Sigmoid colon (tissue), 7 donors: ENCODE data around the gene AKAP12. TPM values are rescaled to one million over a fixed set of nuclear protein-coding genes. Genes with fewer than 3 reads are reported as not detected.

Experiments used
- DNase-seq: peaks from one replicate; pipeline ENCODE4 v3.0.0-alpha.2; 2019
- H3K27ac ChIP-seq, 4 donors: fragments of 200-600 bp; sonication (generic); one replicate each; pipeline ENCODE4 v1.5.1; 2016 to 2019; ENCODE audit warnings: mild to moderate bottlenecking in 1 of 4
- H3K27me3 ChIP-seq, 3 donors: fragments of 200-600 bp; sonication (generic); one replicate each; pipeline ENCODE4 v1.5.1; 2019; ENCODE audit warnings: mild to moderate bottlenecking in 1 of 3
- H3K36me3 ChIP-seq, 4 donors: fragments of 200-600 bp; sonication (generic); one replicate each; pipeline ENCODE4 v1.5.1; 2016 to 2019
- H3K4me1 ChIP-seq, 4 donors: fragments of 200-600 bp; sonication (generic); one replicate each; pipeline ENCODE4 v1.5.1; 2017 to 2019
- H3K4me3 ChIP-seq, 4 donors: fragments of 200-600 bp; sonication (generic); one replicate each; pipeline ENCODE4 v1.5.1; 2017 to 2019; ENCODE audit warnings: mild to moderate bottlenecking in 2 of 4, moderate library complexity in 1 of 4
- H3K9me3 ChIP-seq, 4 donors: fragments of 200-600 bp in 3 of 4; sonication (generic) in 3 of 4; one replicate each; pipeline versions ENCODE4 v1.5.1 to v1.6.1; 2013 to 2019
- EP300 ChIP-seq, 4 donors: sonication (generic); formaldehyde crosslinking; IDR thresholded peaks; one replicate each; pipeline ENCODE4 v1.6.1; 2017; ENCODE audit warnings: antibody characterized with exemption in 4 of 4
- POLR2A ChIP-seq, 2 donors: fragments of 450-650 bp; IDR thresholded peaks; one replicate each; pipeline ENCODE4 v1.6.1; 2016; ENCODE audit warnings: antibody characterized with exemption in 2 of 2, mild to moderate bottlenecking in 2 of 2, moderate library complexity in 2 of 2
- POLR2AphosphoS5 ChIP-seq, 4 donors: sonication (generic); formaldehyde crosslinking; IDR thresholded peaks; one replicate each; pipeline ENCODE4 v1.6.1; 2017; ENCODE audit warnings: antibody characterized with exemption in 4 of 4
- WGBS, 2 donors: extraction: QIAGEN DNeasy Blood & Tissue Kit; methylation state at CpG; one replicate each; pipeline ENCODE4 v1.1.7; 2013; 5-methylcytosine and 5-hydroxymethylcytosine counted together
- intact Hi-C: fragments of 100-400 bp; cut with DNase I; formaldehyde crosslinking; loops from one replicate; pipeline ENCODE4 v1.15.1; 2023
- polyA plus RNA-seq, 3 donors: library from polyadenylated mRNA; stranded (reverse); fragments of 200-250 nt; gene quantifications; one replicate each; pipeline ENCODE4 v1.2.3, GENCODE V29; 2013
- total RNA-seq, 4 donors: library from RNA; depleted of rRNA; stranded (reverse); fragments of >200 nt; gene quantifications; one replicate each; pipeline ENCODE4 v1.1.0, GENCODE V29; 2016
- TF ChIP-seq, protein P1 (sequence below), 4 experiments: fragments of 450-650 bp in 3 of 4; fragments of 200-600 bp in 1 of 4; IDR thresholded peaks; one replicate each; pipeline ENCODE4 v1.5.1; 2016 to 2019; ENCODE audit warnings: antibody characterized with exemption in 4 of 4, mild to moderate bottlenecking in 3 of 4, moderate library complexity in 2 of 4
- donor health status: healthy with polysubstance abuse.
- donor health status: Bipolar disorder and iron deficiency.
- donor health status: healthy.

The AKAP12 gene
- total and polyA plus RNA-seq, 7 donors = 1.2 to 244 (median 133) TPM

DNA sequence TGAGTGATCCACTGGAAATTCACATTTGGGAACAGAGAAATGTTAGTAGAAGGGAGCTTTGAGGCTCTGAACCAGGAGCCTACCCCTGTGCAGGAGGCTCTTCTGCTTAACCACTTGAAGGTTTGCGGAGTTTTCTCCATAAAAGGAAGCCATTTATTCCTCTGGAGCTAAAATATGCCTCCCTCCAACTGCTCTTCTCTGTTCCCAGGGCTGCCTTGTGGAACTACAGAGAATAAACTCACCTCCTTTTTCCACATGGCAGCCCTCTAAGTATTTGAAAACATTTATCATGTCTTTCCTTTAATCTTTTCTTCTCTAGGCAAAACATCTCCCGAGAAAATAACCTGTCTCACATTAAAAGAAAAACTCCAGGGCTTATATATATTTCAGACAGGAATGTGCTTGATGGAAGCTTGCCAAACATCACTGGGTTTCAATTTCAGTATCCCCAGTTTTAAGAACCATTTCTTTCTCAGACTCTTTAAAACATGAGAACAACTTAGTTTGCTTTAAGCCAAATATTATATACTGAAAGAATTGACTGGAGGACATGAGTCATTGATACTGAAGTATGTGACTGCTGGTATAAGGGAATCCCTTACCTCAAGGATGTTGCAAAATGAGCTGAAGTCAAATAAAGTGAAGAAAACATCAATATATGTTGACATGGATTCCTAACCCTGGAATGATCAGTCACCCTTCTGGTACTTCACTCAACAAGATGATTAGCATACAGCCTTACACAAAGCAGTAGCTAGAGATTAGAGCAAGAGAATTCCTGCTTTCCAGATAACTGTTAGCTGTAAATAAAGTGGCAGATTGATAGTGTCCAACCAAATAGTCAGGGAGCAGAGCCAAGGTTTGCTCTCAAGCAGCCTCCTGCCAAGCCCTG, 77.6 kb downstream of the AKAP12 start:
- no peak for DNase-seq
- TF ChIP-seq POLR2A (IDR thresholded peaks at IDR 0.05) (no peak), POLR2AphosphoS5 (IDR thresholded peaks at IDR 0.05) (peak in 1 of 4 donors; percentile 10), EP300 (IDR thresholded peaks at IDR 0.05) (no peak)
- TF ChIP-seq, protein P1, sequence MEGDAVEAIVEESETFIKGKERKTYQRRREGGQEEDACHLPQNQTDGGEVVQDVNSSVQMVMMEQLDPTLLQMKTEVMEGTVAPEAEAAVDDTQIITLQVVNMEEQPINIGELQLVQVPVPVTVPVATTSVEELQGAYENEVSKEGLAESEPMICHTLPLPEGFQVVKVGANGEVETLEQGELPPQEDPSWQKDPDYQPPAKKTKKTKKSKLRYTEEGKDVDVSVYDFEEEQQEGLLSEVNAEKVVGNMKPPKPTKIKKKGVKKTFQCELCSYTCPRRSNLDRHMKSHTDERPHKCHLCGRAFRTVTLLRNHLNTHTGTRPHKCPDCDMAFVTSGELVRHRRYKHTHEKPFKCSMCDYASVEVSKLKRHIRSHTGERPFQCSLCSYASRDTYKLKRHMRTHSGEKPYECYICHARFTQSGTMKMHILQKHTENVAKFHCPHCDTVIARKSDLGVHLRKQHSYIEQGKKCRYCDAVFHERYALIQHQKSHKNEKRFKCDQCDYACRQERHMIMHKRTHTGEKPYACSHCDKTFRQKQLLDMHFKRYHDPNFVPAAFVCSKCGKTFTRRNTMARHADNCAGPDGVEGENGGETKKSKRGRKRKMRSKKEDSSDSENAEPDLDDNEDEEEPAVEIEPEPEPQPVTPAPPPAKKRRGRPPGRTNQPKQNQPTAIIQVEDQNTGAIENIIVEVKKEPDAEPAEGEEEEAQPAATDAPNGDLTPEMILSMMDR (IDR thresholded peaks at IDR 0.05) = no peak
- Histone ChIP-seq H3K27me3 (no peaks in the 10 kb centered on the region), H3K4me1 (peaks cover 0 to 36% (median 26%) of the 10 kb centered on the region in 4 donors), H3K9me3 (no peaks in the 10 kb centered on the region), H3K36me3 (no peaks in the 10 kb centered on the region), H3K27ac (peak overlapping the region; percentile 50 to 93 (median 70)), H3K4me3 (no peak overlapping the region)
- intact Hi-C loops = no loop called here
- WGBS, 2 donors = 74 to 76% methylated on average over 2 of the region's 2 CpGs

DNA sequence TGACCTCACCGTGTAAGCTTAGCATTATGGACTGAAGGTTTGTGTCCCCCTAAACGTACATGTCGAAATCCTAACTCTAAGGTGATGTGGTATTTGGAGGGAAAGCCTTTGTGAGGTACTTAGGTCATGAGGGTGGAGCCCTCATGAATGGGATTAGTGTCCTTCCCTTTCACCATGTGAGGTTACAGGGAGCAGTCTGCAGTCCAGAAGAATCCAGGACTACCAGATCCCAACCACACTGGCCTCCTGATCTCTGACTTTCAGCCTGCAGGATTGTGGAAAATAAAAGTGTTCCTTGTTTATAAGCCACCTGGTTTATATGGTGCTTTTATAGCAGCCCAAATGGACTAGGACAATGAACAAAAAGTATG, 78.2 kb downstream of the AKAP12 start:
- no peaks in the 10 kb centered on the region for H3K27me3 ChIP-seq
- intact Hi-C loops = no loop called here
- peaks cover 0 to 32% (median 24%) of the 10 kb centered on the region in 4 donors for H3K4me1 ChIP-seq
- 82 to 86% methylated on average over 3 of the region's 3 CpGs for WGBS, 2 donors
- DNase-seq = no peak
- H3K36me3 ChIP-seq = no peaks in the 10 kb centered on the region
- H3K9me3 ChIP-seq = no peaks in the 10 kb centered on the region
- no peak overlapping the region for H3K4me3 ChIP-seq
- peak overlapping the region; percentile 50 to 93 (median 70) for H3K27ac ChIP-seq
- TF ChIP-seq, protein P1 (IDR thresholded peaks at IDR 0.05) = no peak
- TF ChIP-seq POLR2A (IDR thresholded peaks at IDR 0.05) = no peak
- TF ChIP-seq POLR2AphosphoS5 (IDR thresholded peaks at IDR 0.05) = peak in 1 of 4 donors; percentile 44

DNA sequence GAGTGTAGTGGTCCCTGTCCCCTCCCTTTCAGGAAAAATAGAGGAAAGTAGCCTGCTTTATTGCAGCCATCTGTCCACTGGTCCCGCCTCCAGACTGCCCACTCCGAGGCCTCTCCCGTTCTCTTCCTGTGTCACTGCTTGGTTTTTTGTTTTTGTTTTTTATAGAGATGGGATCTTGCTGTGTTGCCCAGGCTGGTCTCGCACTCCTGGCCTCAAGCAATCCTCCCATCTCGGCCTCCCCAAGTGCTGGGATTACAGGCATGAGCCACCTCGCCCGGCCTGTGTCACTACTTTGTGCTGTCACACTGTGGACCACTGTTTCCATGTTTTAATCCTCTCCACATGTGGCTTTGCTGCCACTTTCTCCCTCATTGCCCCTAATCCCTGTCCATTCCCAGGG, 80.4 kb downstream of the AKAP12 start:
- H3K9me3 ChIP-seq = no peaks in the 10 kb centered on the region
- TF ChIP-seq EP300 (IDR thresholded peaks at IDR 0.05) = no peak
- TF ChIP-seq, protein P1 (IDR thresholded peaks at IDR 0.05) = no peak
- no peak for TF ChIP-seq POLR2A (IDR thresholded peaks at IDR 0.05)
- no peak for TF ChIP-seq POLR2AphosphoS5 (IDR thresholded peaks at IDR 0.05)
- H3K4me3 ChIP-seq = no peak overlapping the region
- no peaks in the 10 kb centered on the region for H3K36me3 ChIP-seq
- intact Hi-C loops = loop anchor here (5.0 kb wide), 1 partner anchor 198 kb away; no protein-coding TSS in a partner anchor
- peak overlapping the region in 2 of 4 donors; percentile 80 to 93 for H3K27ac ChIP-seq
- no peaks in the 10 kb centered on the region for H3K27me3 ChIP-seq
- H3K4me1 ChIP-seq = peaks cover 0 to 41% (median 32%) of the 10 kb centered on the region in 4 donors
- no peak for DNase-seq
- WGBS, 2 donors = 85 to 93% methylated on average over 7 of the region's 7 CpGs

DNA sequence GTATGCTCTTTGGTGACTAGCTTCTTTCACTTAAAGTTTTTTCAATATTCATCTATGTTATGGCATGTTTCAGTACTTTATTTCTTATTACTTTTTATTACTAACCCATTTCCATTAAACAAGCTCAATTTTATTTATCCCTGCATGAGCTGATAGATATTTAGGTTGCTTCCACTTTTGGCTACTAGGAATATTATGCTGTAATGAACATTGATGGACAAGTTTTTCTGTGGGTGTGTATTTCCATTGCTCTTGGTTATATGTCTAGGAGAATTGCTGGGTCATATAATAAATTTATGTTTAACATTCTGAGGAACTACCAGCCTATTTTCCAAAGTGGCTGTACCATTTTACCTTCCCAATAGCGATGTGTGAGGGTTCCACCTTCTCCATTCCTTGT, 81.7 kb downstream of the AKAP12 start:
- intact Hi-C loops = loop anchor here (5.0 kb wide), 1 partner anchor 199 kb away; no protein-coding TSS in a partner anchor
- no peak for TF ChIP-seq POLR2AphosphoS5 (IDR thresholded peaks at IDR 0.05)

DNA sequence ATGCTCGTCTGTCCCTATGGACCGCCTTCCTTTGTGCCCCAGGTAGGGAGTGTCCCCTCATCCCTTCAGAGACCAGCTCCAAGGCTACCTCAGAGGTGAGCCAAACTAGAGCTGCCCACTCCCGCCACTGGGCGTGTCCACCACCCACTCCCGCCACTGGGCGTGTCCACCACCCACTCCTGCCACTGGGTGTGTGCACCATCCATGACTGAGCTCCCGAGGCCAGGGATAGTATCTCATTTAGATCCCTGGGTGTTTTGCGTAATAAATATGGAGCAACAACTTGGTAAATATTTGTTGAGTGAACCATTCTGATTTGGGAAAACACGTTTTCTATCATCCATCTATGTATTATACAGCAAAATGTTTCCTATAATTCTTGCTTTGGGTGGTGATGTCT, 82.8 kb downstream of the AKAP12 start:
- Histone ChIP-seq H3K27ac (peak overlapping the region in 3 of 4 donors; percentile 69 to 93 (median 86)), H3K9me3 (no peaks in the 10 kb centered on the region), H3K4me3 (no peak overlapping the region), H3K27me3 (no peaks in the 10 kb centered on the region), H3K4me1 (peaks cover 0 to 48% (median 28%) of the 10 kb centered on the region in 4 donors), H3K36me3 (no peaks in the 10 kb centered on the region)
- intact Hi-C loops = loop anchor here (5.0 kb wide), 1 partner anchor 200 kb away; no protein-coding TSS in a partner anchor
- DNase-seq = no peak
- 38 to 81% methylated on average over 9 of the region's 9 CpGs for WGBS, 2 donors
- TF ChIP-seq POLR2A (IDR thresholded peaks at IDR 0.05) (no peak), POLR2AphosphoS5 (IDR thresholded peaks at IDR 0.05) (no peak)
- TF ChIP-seq, protein P1 (IDR thresholded peaks at IDR 0.05) = no peak

More for the DNA sequence above, 81.7 kb downstream of the AKAP12 start:
- peak overlapping the region in 2 of 4 donors; percentile 80 to 93 for H3K27ac ChIP-seq
- H3K36me3 ChIP-seq = no peaks in the 10 kb centered on the region
- no peaks in the 10 kb centered on the region for H3K9me3 ChIP-seq
- H3K4me3 ChIP-seq = no peak overlapping the region
- 91 to 92% methylated on average over 1 of the region's 1 CpG for WGBS, 2 donors
- H3K4me1 ChIP-seq = peaks cover 0 to 49% (median 38%) of the 10 kb centered on the region in 4 donors
- H3K27me3 ChIP-seq = no peaks in the 10 kb centered on the region
- DNase-seq = no peak
